GM21737 (cell line): ENCODE data around the gene MYOM3.

Experiments
- ATAC-seq: cut with Tn5 transposase; IDR thresholded peaks from one replicate; pipeline ENCODE4 v1.9.1; 2021; ENCODE audit warnings: mild to moderate bottlenecking, moderate library complexity; ENCODE audit not compliant: unreplicated experiment

Gene MYOM3

GRCh38 chr1:24139222-24139489 lies 27.2 kb upstream of the MYOM3 start:
- no peak for ATAC-seq

GRCh38 chr1:24138476-24139221 lies 26.7 kb upstream of the MYOM3 start:
- no peak for ATAC-seq

GRCh38 chr1:24136956-24137539 lies 25.1 kb upstream of the MYOM3 start:
- no peak for ATAC-seq

GRCh38 chr1:24134376-24134775 lies 22.4 kb upstream of the MYOM3 start:
- ATAC-seq, result no peak

GRCh38 chr1:24133819-24134218 lies 21.9 kb upstream of the MYOM3 start:
- ATAC-seq, result no peak

- no peak for ATAC-seq
Measured at GRCh38 chr1:24130385-24130784, 18.4 kb upstream of the MYOM3 start.

GRCh38 chr1:24127801-24128363 lies 15.9 kb upstream of the MYOM3 start:
- ATAC-seq, result no peak

GRCh38 chr1:24127134-24127800 lies 15.3 kb upstream of the MYOM3 start:
- no peak for ATAC-seq

- no peak for ATAC-seq
Measured at GRCh38 chr1:24126672-24127023, 14.7 kb upstream of the MYOM3 start.

GRCh38 chr1:24126018-24126671 lies 14.2 kb upstream of the MYOM3 start:
- ATAC-seq, result no peak

- no peak for ATAC-seq
Measured at GRCh38 chr1:24125456-24125855, 13.5 kb upstream of the MYOM3 start.

- ATAC-seq, result no peak
Measured at GRCh38 chr1:24124980-24125379, 13.0 kb upstream of the MYOM3 start.

GRCh38 chr1:24123611-24124010 lies 11.7 kb upstream of the MYOM3 start:
- no peak for ATAC-seq

GRCh38 chr1:24122776-24123175 lies 10.8 kb upstream of the MYOM3 start:
- no peak for ATAC-seq

GRCh38 chr1:24121406-24121805 lies 9.5 kb upstream of the MYOM3 start:
- no peak for ATAC-seq

GRCh38 chr1:24120965-24121364 lies 9.0 kb upstream of the MYOM3 start:
- ATAC-seq, result no peak

GRCh38 chr1:24119859-24120756 lies 8.2 kb upstream of the MYOM3 start:
- no peak for ATAC-seq

GRCh38 chr1:24119489-24119858 lies 7.5 kb upstream of the MYOM3 start:
- ATAC-seq, result no peak

GRCh38 chr1:24118410-24119242 lies 6.7 kb upstream of the MYOM3 start:
- no peak for ATAC-seq
